K562 (cell line): ENCODE results near the gene EXOC7. TPM values are rescaled to one million over a fixed set of nuclear protein-coding genes. Genes with fewer than 3 reads are reported as not detected.

Experiments
- BMI1 ChIP-seq: fragments of 150-350 bp; IDR thresholded peaks from 2 replicates; pipeline ENCODE4 v1.6.1; 2014; ENCODE audit warnings: low read length
- CUX1 ChIP-seq: fragments of 200-800 bp; sonication (Bioruptor generic); IDR thresholded peaks from 2 replicates; pipeline ENCODE4 v1.6.1; 2016; ENCODE audit warnings: missing genetic modification characterization, missing compliant biosample characterization
- HLTF ChIP-seq: fragments of 450-650 bp; IDR thresholded peaks from 2 replicates; pipeline ENCODE4 v1.6.1; 2016
- NEUROD1 ChIP-seq: fragments of 150-350 bp; IDR thresholded peaks from 2 replicates; pipeline ENCODE4 v1.6.1; 2014; ENCODE audit warnings: borderline replicate concordance, low read length, low read depth; ENCODE audit not compliant: partially characterized antibody
- PHTF2 ChIP-seq: fragments of 250-450 bp; sonication (Bioruptor Pico); IDR thresholded peaks from 2 replicates; pipeline ENCODE4 v1.5.0; 2021; ENCODE audit warnings: mild to moderate bottlenecking
- RBM25 ChIP-seq: fragments of 200-400 bp; formaldehyde crosslinking; IDR thresholded peaks from 2 replicates; pipeline ENCODE4 v1.6.1; 2018; ENCODE audit warnings: low read length, low read depth, moderate library complexity; ENCODE audit not compliant: severe bottlenecking
- SIN3B ChIP-seq: fragments of 450-650 bp; IDR thresholded peaks from 2 replicates; pipeline ENCODE4 v1.6.1; 2017; ENCODE audit warnings: low read depth, mild to moderate bottlenecking, moderate library complexity
- SUPT5H ChIP-seq: fragments of 450-650 bp; IDR thresholded peaks from 2 replicates; pipeline ENCODE4 v1.6.1; 2016
- TSC22D4 ChIP-seq: fragments of 450-650 bp; IDR thresholded peaks from 2 replicates; pipeline ENCODE4 v1.6.1; 2016; ENCODE audit warnings: missing genetic modification characterization, missing biosample characterization, control low read depth
- U2AF1 ChIP-seq: fragments of 200-400 bp; formaldehyde crosslinking; optimal IDR thresholded peaks from 2 replicates; pipeline ENCODE3; 2017; ENCODE audit warnings: mild to moderate bottlenecking, low read depth, low read length, moderate library complexity
- ZBTB12 ChIP-seq: fragments of 250-450 bp; sonication (Bioruptor Pico); IDR thresholded peaks from 2 replicates; pipeline ENCODE4 v1.4.0; 2020
- ZFPM2 ChIP-seq: fragments of 250-450 bp; sonication (Bioruptor Pico); IDR thresholded peaks from 2 replicates; pipeline ENCODE4 v1.5.1; 2022; ENCODE audit warnings: mild to moderate bottlenecking
- ZKSCAN1 ChIP-seq: fragments of 150-350 bp; IDR thresholded peaks from 2 replicates; pipeline ENCODE4 v1.6.1; 2016; ENCODE audit warnings: low read depth, low read length
- ZNF124 ChIP-seq: sonication (generic); formaldehyde crosslinking; IDR thresholded peaks from 2 replicates; pipeline ENCODE4 v1.8.1; 2022; ENCODE audit warnings: missing genetic modification reagents
- ZNF134 ChIP-seq: fragments of 250-450 bp; sonication (Bioruptor Pico); conservative IDR thresholded peaks from 2 replicates; pipeline ENCODE4 v1.4.0; 2020
- ZNF263 ChIP-seq: sonication (generic); formaldehyde crosslinking; IDR thresholded peaks from 2 replicates; pipeline ENCODE4 v1.8.0; 2022; ENCODE audit warnings: mild to moderate bottlenecking, missing genetic modification reagents, borderline replicate concordance
- ZNF639 ChIP-seq, 2 experiments: fragments of 200-800 bp in 1 of 2; sonication (Bioruptor generic) in 1 of 2; sonication (generic) in 1 of 2; formaldehyde crosslinking in 1 of 2; IDR thresholded peaks in 1 of 2; conservative IDR thresholded peaks in 1 of 2; 2 replicates each; pipeline versions ENCODE4 v1.5.0 to v1.6.1; 2016 to 2020; ENCODE audit warnings: missing compliant biosample characterization in 1 of 2, missing genetic modification characterization in 1 of 2, missing genetic modification reagents in 1 of 2
- ZNF740 ChIP-seq, 3 experiments: fragments of 200-800 bp in 1 of 3; sonication (Bioruptor generic) in 1 of 3; sonication (generic) in 1 of 3; formaldehyde crosslinking in 1 of 3; IDR thresholded peaks; 2 replicates each; pipeline versions ENCODE4 v1.6.1 to v1.8.0; 2016 to 2022; ENCODE audit warnings: mild to moderate bottlenecking in 2 of 3, missing compliant biosample characterization in 2 of 3, missing genetic modification characterization in 2 of 3, missing genetic modification reagents in 1 of 3
- ZNF77 ChIP-seq: fragments of 250-450 bp; sonication (Bioruptor Pico); IDR thresholded peaks from 2 replicates; pipeline ENCODE4 v1.5.0; 2020
- polyA plus RNA-seq, 8 experiments: library from polyadenylated mRNA; depleted of rRNA in 4 of 8; stranded (reverse) in 5 of 8; unstranded in 3 of 8; fragments of >200 nt; fragmentation: Nextera tagmentation in 2 of 8; fragmentation: Illumina TruSeq in 1 of 8; extraction: Ambion mirVana in 2 of 8; extraction: Trizol in 1 of 8; gene quantifications; 2 replicates each; pipeline versions ENCODE4 v1.2.1 to v1.2.3, GENCODE V29; 2011 to 2014; ENCODE audit warnings: inconsistent platforms in 1 of 8, missing spikeins in 1 of 8
- total RNA-seq, 7 experiments: library from RNA; depleted of rRNA in 6 of 7; stranded (reverse); fragments of >200 nt in 6 of 7; fragmentation: Illumina TruSeq in 2 of 7; extraction: Trizol in 2 of 7; gene quantifications; 2 replicates each; pipeline versions ENCODE4 v1.2.1 to v1.2.3, GENCODE V29; 2011 to 2021; ENCODE audit warnings: low replicate concordance in 1 of 7

Gene EXOC7
- total and polyA plus RNA-seq, 9 of the 15 experiments (the other 6 are each of a cell fraction or from before 2014, with no cell fraction given): 18.6 to 57.0 (median 35.0) TPM

GRCh38 chr17:76103274-76104139, at the start of gene EXOC7 (continued):
- TF ChIP-seq U2AF1: no peak
- TF ChIP-seq TSC22D4: no peak
- TF ChIP-seq HLTF: peak; percentile 52; the same call in 1 of the 2 replicates
- TF ChIP-seq PHTF2 (CRISPR knock-in tag): no peak
- TF ChIP-seq ZFPM2 (CRISPR knock-in tag): no peak
- no peak for TF ChIP-seq ZKSCAN1
- TF ChIP-seq CUX1 (CRISPR knock-in tag): no peak
- TF ChIP-seq BMI1: no peak
- peak; percentile 61; the same call in 1 of the 2 replicates for TF ChIP-seq ZNF263 (CRISPR knock-in tag)
- TF ChIP-seq NEUROD1: no peak
- TF ChIP-seq SIN3B: 0 out of 2 replicates have a peak, but pooled peaks have one; percentile 9
- no peak for TF ChIP-seq ZNF77
- no peak for TF ChIP-seq ZNF124
- no peak for TF ChIP-seq ZNF639 (CRISPR knock-in tag; conservative IDR thresholded peaks at IDR 0.05 in 1 of 2, IDR thresholded peaks at IDR 0.05 in 1 of 2)
- no peak for TF ChIP-seq ZBTB12 (CRISPR knock-in tag)
- peak; percentile 83 for TF ChIP-seq SUPT5H
- TF ChIP-seq RBM25: no peak
- no peak for TF ChIP-seq ZNF134 (CRISPR knock-in tag)
- TF ChIP-seq ZNF740 (CRISPR knock-in tag; IDR thresholded peaks at IDR 0.05): 0 out of 2 replicates have a peak, but pooled peaks have one; percentile 33
- TF ChIP-seq ZNF740 (tag; IDR thresholded peaks at IDR 0.05): no peak
